Medulla oblongata (tissue), 1 donor: ENCODE data around the gene OR8B2.
"Not testable (repeated sequence)": the region's sequence is repeated elsewhere in the genome, so short reads cannot be mapped to it uniquely, and the experiment has no call there.

ENCODE experiments used
- DNase-seq: peaks from one replicate; pipeline ENCODE4 v3.0.0-alpha.2; 2015; ENCODE audit errors: extremely low spot score

The OR8B2 gene

GRCh38 chr11:124384399-124384798 lies at the start of gene OR8B2:
TSS of gene OR8B2 (minus strand) at chr11:124384499. CDS start at chr11:124383343, 1,156 bp downstream.
- no peak for DNase-seq

- no peak for DNase-seq
Observed at GRCh38 chr11:124429599-124429998, 45.3 kb upstream of the OR8B2 start.

GRCh38 chr11:124424384-124424921 lies 40.2 kb upstream of the OR8B2 start, which contains the start of gene OR8B4:
TSS of gene OR8B4 (minus strand) at chr11:124424871. CDS start at chr11:124424871, 0 bp downstream.
- DNase-seq = no peak

- DNase-seq = no peak
Observed at GRCh38 chr11:124421043-124421442, 36.7 kb upstream of the OR8B2 start.

GRCh38 chr11:124415356-124415923 lies 31.1 kb upstream of the OR8B2 start:
- peak; percentile 21 for DNase-seq

- no peak for DNase-seq
Observed at GRCh38 chr11:124409906-124410305, 25.6 kb upstream of the OR8B2 start.

GRCh38 chr11:124405581-124405980 lies 21.3 kb upstream of the OR8B2 start:
- DNase-seq = no peak

- DNase-seq = not testable (repeated sequence)
Observed at GRCh38 chr11:124403186-124403585, 18.9 kb upstream of the OR8B2 start.

- DNase-seq = peak; percentile 76
Observed at GRCh38 chr11:124402326-124402922, 18.1 kb upstream of the OR8B2 start.

GRCh38 chr11:124398924-124399323 lies 14.6 kb upstream of the OR8B2 start, which contains the start of gene OR8B3:
TSS of gene OR8B3 (minus strand) at chr11:124399024. CDS start at chr11:124397351, 1,673 bp downstream.
- no peak for DNase-seq

- not testable (repeated sequence) for DNase-seq
Observed at GRCh38 chr11:124396847-124397246, 12.5 kb upstream of the OR8B2 start.

- DNase-seq = no peak
Observed at GRCh38 chr11:124394408-124394807, 10.1 kb upstream of the OR8B2 start.

GRCh38 chr11:124382857-124383256 lies 1.4 kb downstream of the OR8B2 start:
- DNase-seq = not testable (repeated sequence)

GRCh38 chr11:124380585-124380984 lies 3.7 kb downstream of the OR8B2 start:
- DNase-seq = no peak

GRCh38 chr11:124376280-124376679 lies 8.0 kb downstream of the OR8B2 start:
- no peak for DNase-seq

- no peak for DNase-seq
Observed at GRCh38 chr11:124359566-124359965, 24.7 kb downstream of the OR8B2 start.

GRCh38 chr11:124346311-124346955 lies 37.9 kb downstream of the OR8B2 start:
- no peak for DNase-seq

- no peak for DNase-seq
Observed at GRCh38 chr11:124344346-124344745, 40.0 kb downstream of the OR8B2 start.

GRCh38 chr11:124340142-124340447 lies 44.2 kb downstream of the OR8B2 start:
- DNase-seq = no peak

GRCh38 chr11:124339396-124340141 lies 44.7 kb downstream of the OR8B2 start:
- peak; percentile 12 for DNase-seq
